MCF 10A (cell line): Measurements from ENCODE around the gene GNRH2. TPM values are rescaled to one million over a fixed set of nuclear protein-coding genes. Genes with fewer than 3 reads are reported as not detected.
"Not testable (repeated sequence)": the region's sequence is repeated elsewhere in the genome, so short reads cannot be mapped to it uniquely, and the experiment has no call there.

Source experiments
- BruUV-seq: library from RNA; stranded (reverse); fragments of 400-500 nt; replicated peaks from 2 replicates; lab custom pipeline; 2021; lab: Mats Ljungman, UMichigan
- CTCF ChIA-PET: fragments of 300-600 bp; sonication (Branson Sonifier 250); formaldehyde crosslinking; extraction: SDS; loops from one replicate; lab custom pipeline; 2021; ENCODE audit warnings: antibody characterized with exemption, inconsistent platforms; lab: Yijun Ruan, JAX
- POLR2A ChIA-PET: fragments of 300-600, 350-650 bp; sonication (Branson Sonifier 250); formaldehyde crosslinking; extraction: SDS; loops from one replicate; lab custom pipeline; 2020; ENCODE audit warnings: antibody characterized with exemption, inconsistent platforms; lab: Yijun Ruan, JAX
- DNase-seq: peaks from one replicate; pipeline ENCODE4 v3.0.0-alpha.2; 2018; ENCODE audit not compliant: unreplicated experiment
- H3K27ac Mint-ChIP-seq: one replicate; pipeline ENCODE4 v1.8.0; 2022; ENCODE audit warnings: mild to moderate bottlenecking, low read depth, mixed read lengths; ENCODE audit not compliant: unreplicated experiment
- H3K27me3 Mint-ChIP-seq: one replicate; pipeline ENCODE4 v1.8.0; 2022; ENCODE audit warnings: mixed read lengths; ENCODE audit not compliant: insufficient read depth, unreplicated experiment
- H3K36me3 Mint-ChIP-seq: one replicate; pipeline ENCODE4 v1.8.0; 2022; ENCODE audit warnings: mild to moderate bottlenecking, moderate library complexity, mixed read lengths; ENCODE audit not compliant: insufficient read depth, unreplicated experiment
- H3K4me1 Mint-ChIP-seq: one replicate; pipeline ENCODE4 v1.8.0; 2022; ENCODE audit warnings: mixed read lengths; ENCODE audit not compliant: insufficient read depth, unreplicated experiment
- H3K4me3 Mint-ChIP-seq: one replicate; pipeline ENCODE4 v1.8.0; 2022; ENCODE audit warnings: mild to moderate bottlenecking, moderate library complexity, mixed read lengths; ENCODE audit not compliant: unreplicated experiment
- H3K9me3 Mint-ChIP-seq: one replicate; pipeline ENCODE4 v1.8.0; 2022; ENCODE audit warnings: mixed read lengths; ENCODE audit not compliant: unreplicated experiment
- intact Hi-C: fragments of 100-400 bp; cut with micrococcal nuclease; formaldehyde crosslinking; loops from 2 replicates; pipeline ENCODE4 v1.14.1; 2022
- total RNA-seq: library from RNA; stranded (reverse); gene quantifications from 2 replicates; pipeline ENCODE4 v1.2.3, GENCODE V29; 2022
- TF ChIP-seq, protein P1 (sequence below): fragments of 200-600 bp; IDR thresholded peaks from one replicate; pipeline ENCODE4 v1.8.0; 2022; ENCODE audit warnings: antibody characterized with exemption, mild to moderate bottlenecking; ENCODE audit not compliant: unreplicated experiment

The GNRH2 gene
- total RNA-seq, 1 experiment from 2014 or later: 1.0 TPM

DNA sequence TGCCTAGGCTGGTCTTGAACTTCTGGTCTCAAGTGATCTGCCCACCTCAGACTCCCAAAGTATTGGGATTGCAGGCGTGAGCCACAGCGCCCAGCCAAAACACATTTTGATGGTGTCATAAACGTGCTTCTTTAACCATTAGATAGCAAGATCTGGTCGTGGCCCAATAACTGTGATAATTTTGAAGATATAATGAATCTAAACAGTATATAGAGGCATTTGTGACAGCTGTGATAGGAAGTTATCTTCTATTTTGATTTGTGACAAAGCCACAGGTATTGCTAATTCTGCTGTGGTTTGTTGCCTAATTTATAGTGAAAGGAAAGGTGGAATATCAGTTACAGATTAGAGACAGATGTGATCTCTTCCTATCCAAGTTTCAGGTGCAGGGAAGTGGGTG lies 27.3 kb downstream of the GNRH2 start:
- CTCF ChIA-PET: interaction anchor here (2.2 kb wide), 1 partner anchor 18 kb away, joined by 13 read pairs; no protein-coding TSS in a partner anchor
- Mint-ChIP-seq H3K4me3 (no peak overlapping the region), H3K9me3 (no peaks in the 10 kb centered on the region), H3K36me3 (no peaks in the 10 kb centered on the region), H3K4me1 (peaks cover 18% of the 10 kb centered on the region), H3K27ac (no peak overlapping the region), H3K27me3 (no peaks in the 10 kb centered on the region)
- no TSS peak for BruUV-seq
- intact Hi-C loops: no loop called here
- no peak for DNase-seq
- TF ChIP-seq, protein P1, sequence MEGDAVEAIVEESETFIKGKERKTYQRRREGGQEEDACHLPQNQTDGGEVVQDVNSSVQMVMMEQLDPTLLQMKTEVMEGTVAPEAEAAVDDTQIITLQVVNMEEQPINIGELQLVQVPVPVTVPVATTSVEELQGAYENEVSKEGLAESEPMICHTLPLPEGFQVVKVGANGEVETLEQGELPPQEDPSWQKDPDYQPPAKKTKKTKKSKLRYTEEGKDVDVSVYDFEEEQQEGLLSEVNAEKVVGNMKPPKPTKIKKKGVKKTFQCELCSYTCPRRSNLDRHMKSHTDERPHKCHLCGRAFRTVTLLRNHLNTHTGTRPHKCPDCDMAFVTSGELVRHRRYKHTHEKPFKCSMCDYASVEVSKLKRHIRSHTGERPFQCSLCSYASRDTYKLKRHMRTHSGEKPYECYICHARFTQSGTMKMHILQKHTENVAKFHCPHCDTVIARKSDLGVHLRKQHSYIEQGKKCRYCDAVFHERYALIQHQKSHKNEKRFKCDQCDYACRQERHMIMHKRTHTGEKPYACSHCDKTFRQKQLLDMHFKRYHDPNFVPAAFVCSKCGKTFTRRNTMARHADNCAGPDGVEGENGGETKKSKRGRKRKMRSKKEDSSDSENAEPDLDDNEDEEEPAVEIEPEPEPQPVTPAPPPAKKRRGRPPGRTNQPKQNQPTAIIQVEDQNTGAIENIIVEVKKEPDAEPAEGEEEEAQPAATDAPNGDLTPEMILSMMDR: no peak
- POLR2A ChIA-PET: no interaction called here

DNA sequence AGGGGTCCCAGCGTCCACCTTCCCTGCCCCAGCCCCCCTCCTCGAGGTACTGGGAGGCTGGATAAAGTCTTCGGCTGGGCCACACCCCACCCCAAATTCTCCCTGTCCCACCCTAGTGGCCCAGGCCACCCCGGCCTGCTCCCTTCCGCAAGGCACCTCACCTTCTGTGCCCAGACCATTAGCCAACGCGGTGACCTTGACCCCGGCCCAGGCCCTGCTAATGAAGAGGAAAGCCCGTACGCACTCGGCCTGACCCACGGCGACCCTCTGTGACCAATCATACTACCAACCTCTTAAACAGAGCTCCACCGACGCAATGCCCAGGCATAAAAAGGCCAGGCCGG lies 27.8 kb downstream of the GNRH2 start:
- TF ChIP-seq, protein P1: no peak
- CTCF ChIA-PET: no interaction called here

DNA sequence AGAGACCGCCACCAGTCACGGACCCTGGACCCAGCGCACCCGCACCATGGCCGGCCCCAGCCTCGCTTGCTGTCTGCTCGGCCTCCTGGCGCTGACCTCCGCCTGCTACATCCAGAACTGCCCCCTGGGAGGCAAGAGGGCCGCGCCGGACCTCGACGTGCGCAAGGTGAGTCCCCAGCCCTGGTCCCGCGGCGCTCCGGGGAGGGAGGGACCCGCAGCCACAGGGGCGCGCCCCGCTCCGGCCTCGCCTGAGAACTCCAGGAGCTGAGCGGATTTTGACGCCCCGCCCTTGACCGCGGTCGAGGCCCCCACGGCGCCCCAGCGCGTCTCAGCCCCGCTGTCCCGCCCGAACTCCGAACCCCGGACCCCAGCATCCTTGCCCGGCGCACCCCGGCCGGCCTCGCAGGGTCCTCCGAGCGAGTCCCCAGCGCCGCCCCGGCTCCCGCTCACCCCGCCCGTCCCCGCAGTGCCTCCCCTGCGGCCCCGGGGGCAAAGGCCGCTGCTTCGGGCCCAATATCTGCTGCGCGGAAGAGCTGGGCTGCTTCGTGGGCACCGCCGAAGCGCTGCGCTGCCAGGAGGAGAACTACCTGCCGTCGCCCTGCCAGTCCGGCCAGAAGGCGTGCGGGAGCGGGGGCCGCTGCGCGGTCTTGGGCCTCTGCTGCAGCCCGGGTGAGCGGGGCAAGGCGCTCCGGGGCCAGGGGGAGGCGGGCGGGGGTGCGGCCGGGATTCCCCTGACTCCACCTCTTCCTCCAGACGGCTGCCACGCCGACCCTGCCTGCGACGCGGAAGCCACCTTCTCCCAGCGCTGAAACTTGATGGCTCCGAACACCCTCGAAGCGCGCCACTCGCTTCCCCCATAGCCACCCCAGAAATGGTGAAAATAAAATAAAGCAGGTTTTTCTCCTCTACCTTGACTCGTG lies 28.4 kb downstream of the GNRH2 start, which contains the start of gene OXT:
OXT (plus strand) TSS at position 11 of the 920 bp plus-strand sequence; CDS start at position 47, 36 bp downstream.
- H3K27me3 Mint-ChIP-seq: no peaks in the 10 kb centered on the region
- intact Hi-C loops: no loop called here
- H3K9me3 Mint-ChIP-seq: no peaks in the 10 kb centered on the region
- no TSS peak for BruUV-seq
- no peak within 1 kb of the TSS for H3K27ac Mint-ChIP-seq
- no peaks in the 10 kb centered on the region for H3K36me3 Mint-ChIP-seq
- no peak within 1 kb of the TSS for H3K4me3 Mint-ChIP-seq
- H3K4me1 Mint-ChIP-seq: peaks cover 12% of the 10 kb centered on the region
- DNase-seq: no peak
- TF ChIP-seq, protein P1: no peak
- ChIA-PET POLR2A (no interaction called here), CTCF (interaction anchor here (1.0 kb wide), 1 partner anchor 43 kb away, joined by 3 read pairs; no protein-coding TSS in a partner anchor)

More for the DNA sequence above, 27.8 kb downstream of the GNRH2 start:
- Mint-ChIP-seq H3K27ac (no peak overlapping the region), H3K9me3 (no peaks in the 10 kb centered on the region), H3K27me3 (no peaks in the 10 kb centered on the region), H3K4me3 (no peak overlapping the region), H3K36me3 (no peaks in the 10 kb centered on the region), H3K4me1 (peaks cover 18% of the 10 kb centered on the region)
- DNase-seq: no peak
- intact Hi-C loops: no loop called here
- no TSS peak for BruUV-seq
- POLR2A ChIA-PET: no interaction called here

DNA sequence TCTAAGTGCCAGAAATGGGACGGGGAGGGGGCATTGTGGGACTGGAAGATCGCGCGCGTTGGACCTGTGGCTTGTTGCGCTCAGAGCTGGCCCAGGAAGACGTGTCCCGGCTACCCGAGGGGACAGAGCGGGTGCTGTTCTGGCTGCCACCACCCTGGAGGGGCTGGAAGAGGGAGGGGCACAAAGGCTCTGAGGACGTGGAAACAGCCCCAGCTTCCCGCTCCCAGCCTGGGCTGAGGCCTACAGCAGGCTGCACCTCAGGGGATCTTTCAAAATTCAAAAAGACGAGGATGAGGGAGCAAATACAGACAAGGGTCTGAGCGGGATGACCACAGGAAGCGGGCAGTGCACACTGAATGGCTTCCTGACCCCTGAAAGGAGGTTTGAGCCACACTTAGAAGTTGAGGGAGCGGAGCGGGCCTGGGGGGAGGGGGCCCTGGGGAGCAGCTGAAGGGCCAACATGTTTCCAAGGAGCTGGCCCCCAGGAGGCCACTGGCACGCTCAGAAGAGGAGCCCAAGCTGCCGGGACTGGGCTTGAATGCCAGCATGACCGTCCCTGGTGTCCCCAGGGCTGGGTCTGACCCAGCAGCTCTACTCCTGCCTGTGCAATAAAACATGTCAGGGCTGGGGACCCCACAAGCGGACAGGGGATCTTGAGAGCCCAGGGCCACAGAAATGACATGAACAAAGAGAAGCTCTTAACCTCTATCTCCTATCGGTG lies 29.3 kb downstream of the GNRH2 start:
- intact Hi-C loops: no loop called here
- H3K4me3 Mint-ChIP-seq: no peak overlapping the region
- DNase-seq: no peak
- peaks cover 12% of the 10 kb centered on the region for H3K4me1 Mint-ChIP-seq
- no peaks in the 10 kb centered on the region for H3K27me3 Mint-ChIP-seq
- ChIA-PET CTCF (interaction anchor here (0.6 to 1.1 kb wide), 4 partner anchors 33 to 599 kb away, joined by 3 to 4 read pairs (median 3); no protein-coding TSS in a partner anchor), POLR2A (no interaction called here)
- TF ChIP-seq, protein P1: no peak
- no peaks in the 10 kb centered on the region for H3K9me3 Mint-ChIP-seq
- BruUV-seq: no TSS peak
- H3K36me3 Mint-ChIP-seq: no peaks in the 10 kb centered on the region
- no peak overlapping the region for H3K27ac Mint-ChIP-seq

DNA sequence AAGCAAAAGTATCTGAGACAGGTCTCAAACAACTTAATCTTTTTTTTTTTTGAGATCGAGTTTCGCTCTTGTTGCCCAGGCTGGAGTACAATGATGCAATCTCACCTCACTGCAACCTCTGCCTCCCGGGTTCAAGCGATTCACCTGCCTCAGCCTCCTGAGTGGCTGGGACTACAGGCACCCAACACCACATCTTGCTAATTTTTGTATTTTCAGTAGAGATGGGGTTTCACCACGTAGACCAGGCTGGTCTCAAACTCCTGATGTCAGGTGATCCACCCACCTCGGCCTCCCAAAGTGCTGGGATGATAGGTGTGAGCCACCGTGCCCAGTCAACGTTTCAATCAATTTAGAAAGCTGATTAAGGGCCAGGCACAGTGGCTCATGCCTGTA lies 29.8 kb downstream of the GNRH2 start:
- H3K9me3 Mint-ChIP-seq, DNase-seq, POLR2A ChIA-PET, BruUV-seq, intact Hi-C loops, H3K27me3 Mint-ChIP-seq, H3K27ac Mint-ChIP-seq, H3K36me3 Mint-ChIP-seq, H3K4me3 Mint-ChIP-seq: not testable (repeated sequence)
- H3K4me1 Mint-ChIP-seq: peaks cover 12% of the 10 kb centered on the region
- CTCF ChIA-PET: interaction anchor here (0.9 to 1.2 kb wide), 3 partner anchors 13 to 44 kb away, joined by 3 to 4 read pairs (median 4); no protein-coding TSS in a partner anchor
